Measurements from ENCODE around the gene AKAP13. TPM values are rescaled to one million over a fixed set of nuclear protein-coding genes. Genes with fewer than 3 reads are reported as not detected.

The AKAP13 gene, protein sequence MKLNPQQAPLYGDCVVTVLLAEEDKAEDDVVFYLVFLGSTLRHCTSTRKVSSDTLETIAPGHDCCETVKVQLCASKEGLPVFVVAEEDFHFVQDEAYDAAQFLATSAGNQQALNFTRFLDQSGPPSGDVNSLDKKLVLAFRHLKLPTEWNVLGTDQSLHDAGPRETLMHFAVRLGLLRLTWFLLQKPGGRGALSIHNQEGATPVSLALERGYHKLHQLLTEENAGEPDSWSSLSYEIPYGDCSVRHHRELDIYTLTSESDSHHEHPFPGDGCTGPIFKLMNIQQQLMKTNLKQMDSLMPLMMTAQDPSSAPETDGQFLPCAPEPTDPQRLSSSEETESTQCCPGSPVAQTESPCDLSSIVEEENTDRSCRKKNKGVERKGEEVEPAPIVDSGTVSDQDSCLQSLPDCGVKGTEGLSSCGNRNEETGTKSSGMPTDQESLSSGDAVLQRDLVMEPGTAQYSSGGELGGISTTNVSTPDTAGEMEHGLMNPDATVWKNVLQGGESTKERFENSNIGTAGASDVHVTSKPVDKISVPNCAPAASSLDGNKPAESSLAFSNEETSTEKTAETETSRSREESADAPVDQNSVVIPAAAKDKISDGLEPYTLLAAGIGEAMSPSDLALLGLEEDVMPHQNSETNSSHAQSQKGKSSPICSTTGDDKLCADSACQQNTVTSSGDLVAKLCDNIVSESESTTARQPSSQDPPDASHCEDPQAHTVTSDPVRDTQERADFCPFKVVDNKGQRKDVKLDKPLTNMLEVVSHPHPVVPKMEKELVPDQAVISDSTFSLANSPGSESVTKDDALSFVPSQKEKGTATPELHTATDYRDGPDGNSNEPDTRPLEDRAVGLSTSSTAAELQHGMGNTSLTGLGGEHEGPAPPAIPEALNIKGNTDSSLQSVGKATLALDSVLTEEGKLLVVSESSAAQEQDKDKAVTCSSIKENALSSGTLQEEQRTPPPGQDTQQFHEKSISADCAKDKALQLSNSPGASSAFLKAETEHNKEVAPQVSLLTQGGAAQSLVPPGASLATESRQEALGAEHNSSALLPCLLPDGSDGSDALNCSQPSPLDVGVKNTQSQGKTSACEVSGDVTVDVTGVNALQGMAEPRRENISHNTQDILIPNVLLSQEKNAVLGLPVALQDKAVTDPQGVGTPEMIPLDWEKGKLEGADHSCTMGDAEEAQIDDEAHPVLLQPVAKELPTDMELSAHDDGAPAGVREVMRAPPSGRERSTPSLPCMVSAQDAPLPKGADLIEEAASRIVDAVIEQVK (N-terminal part only)
- 1,000 to 10,000 TPM in 1 of 6 donors, 100 to 1,000 TPM in 5; 329 to 1,278 (median 748) TPM for total RNA-seq

DNA sequence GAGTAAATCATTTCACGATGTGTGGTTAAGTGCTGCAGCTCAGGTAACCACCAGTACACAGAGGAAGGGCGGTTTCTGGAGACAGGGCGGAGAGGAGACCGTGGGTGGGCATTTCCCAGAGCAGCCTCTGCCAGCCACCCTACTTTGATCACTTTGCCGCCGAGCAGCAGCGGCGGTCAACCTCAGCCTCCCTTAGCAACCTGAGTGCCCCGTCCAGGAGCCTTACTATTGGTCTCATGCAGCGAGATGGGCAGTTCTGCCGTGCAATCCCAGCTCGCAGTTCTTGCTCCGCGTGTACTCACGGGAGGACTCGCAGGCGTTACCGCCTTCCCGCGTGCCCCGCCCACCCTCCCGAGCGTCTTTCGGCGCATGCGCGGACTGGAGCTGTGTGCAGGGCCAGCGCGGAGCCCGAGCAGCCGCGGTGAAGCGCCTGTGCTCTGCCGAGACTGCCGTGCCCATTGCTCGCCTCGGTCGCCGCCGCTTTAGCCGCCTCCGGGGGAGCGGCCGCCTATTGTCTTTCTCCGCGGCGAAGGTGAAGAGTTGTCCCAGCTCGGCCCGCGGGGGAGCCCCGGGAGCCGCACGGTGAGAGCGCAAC lies at the start of gene AKAP13:
AKAP13 (plus strand) TSS at position 387 of the 595 bp plus-strand sequence. CDS start 105,118 bp downstream, outside the sequence.
- H3K4me1 ChIP-seq = peaks cover 20 to 41% (median 31%) of the 10 kb centered on the region in 4 donors
- TF ChIP-seq POLR2AphosphoS5 (IDR thresholded peaks at IDR 0.05) (peak; percentile 95 to 98), EP300 (IDR thresholded peaks at IDR 0.05) (no peak), POLR2A (IDR thresholded peaks at IDR 0.05) (peak in 3 of 4 donors; percentile 70 to 95 (median 86))
- TF ChIP-seq, protein P1, sequence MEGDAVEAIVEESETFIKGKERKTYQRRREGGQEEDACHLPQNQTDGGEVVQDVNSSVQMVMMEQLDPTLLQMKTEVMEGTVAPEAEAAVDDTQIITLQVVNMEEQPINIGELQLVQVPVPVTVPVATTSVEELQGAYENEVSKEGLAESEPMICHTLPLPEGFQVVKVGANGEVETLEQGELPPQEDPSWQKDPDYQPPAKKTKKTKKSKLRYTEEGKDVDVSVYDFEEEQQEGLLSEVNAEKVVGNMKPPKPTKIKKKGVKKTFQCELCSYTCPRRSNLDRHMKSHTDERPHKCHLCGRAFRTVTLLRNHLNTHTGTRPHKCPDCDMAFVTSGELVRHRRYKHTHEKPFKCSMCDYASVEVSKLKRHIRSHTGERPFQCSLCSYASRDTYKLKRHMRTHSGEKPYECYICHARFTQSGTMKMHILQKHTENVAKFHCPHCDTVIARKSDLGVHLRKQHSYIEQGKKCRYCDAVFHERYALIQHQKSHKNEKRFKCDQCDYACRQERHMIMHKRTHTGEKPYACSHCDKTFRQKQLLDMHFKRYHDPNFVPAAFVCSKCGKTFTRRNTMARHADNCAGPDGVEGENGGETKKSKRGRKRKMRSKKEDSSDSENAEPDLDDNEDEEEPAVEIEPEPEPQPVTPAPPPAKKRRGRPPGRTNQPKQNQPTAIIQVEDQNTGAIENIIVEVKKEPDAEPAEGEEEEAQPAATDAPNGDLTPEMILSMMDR (IDR thresholded peaks at IDR 0.05) = no peak
- H3K4me3 ChIP-seq = peak within 1 kb of the TSS; percentile 73 to 95 (median 92)
- no peaks in the 10 kb centered on the region for H3K36me3 ChIP-seq
- 0 to 1% methylated on average over 6 to 36 of the region's 54 CpGs for WGBS, 2 donors
- H3K9me3 ChIP-seq = no peaks in the 10 kb centered on the region
- H3K27ac ChIP-seq = peak within 1 kb of the TSS; percentile 91 to 96 (median 94)
- no peaks in the 10 kb centered on the region for H3K27me3 ChIP-seq
- ATAC-seq (ENCODE audit: low FRiP score in 2 of 2) (peak; percentile 96 to 97), DNase-seq (peak; percentile 95 to 99)

DNA sequence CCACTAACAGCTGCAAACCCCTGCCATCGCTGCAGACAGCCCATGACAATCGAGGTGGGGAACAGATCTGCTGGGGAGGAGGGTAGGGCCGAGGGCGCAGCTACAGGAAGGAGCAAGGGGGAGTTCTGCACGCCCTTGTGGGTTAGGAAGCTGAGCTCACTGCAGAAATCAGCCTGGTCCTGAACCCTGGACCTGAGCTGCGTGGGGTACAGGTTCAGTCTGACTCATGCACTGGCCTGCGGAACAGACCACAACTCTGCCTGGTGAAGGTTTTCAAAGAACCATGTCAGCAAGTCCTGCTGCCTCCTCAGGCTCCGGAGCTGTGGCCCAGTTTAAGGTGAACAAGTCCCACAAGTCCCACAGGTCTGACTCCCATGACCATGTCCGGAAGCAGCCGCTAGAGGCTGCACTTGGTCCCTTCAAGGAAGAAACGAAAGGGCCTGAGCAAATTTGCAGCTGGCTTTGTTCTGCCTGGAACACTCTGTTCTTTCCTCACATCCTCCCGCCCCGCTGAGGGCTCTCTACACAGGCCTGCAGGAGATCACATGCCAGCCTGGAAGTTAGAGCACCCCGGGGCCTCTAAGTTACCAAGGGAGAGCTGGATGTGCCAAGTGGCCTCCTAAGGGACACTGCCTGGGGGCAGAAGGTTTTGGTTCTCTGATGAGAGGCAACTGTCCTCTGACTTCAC lies 49.4 kb upstream of the AKAP13 start:
- Histone ChIP-seq H3K27ac (peak overlapping the region; percentile 87 to 96 (median 90)), H3K36me3 (no peaks in the 10 kb centered on the region), H3K9me3 (no peaks in the 10 kb centered on the region), H3K27me3 (no peaks in the 10 kb centered on the region), H3K4me1 (peaks cover 23 to 37% (median 29%) of the 10 kb centered on the region in 4 donors), H3K4me3 (no peak overlapping the region)
- WGBS, 2 donors = 25 to 42% methylated on average over 11 to 14 of the region's 14 CpGs
- peak in 1 of 2 donors; percentile 97 for DNase-seq
- ATAC-seq (ENCODE audit: low FRiP score in 2 of 2) = peak; percentile 93 to 96
- TF ChIP-seq EP300 (IDR thresholded peaks at IDR 0.05) (peak in 3 of 4 donors; percentile 66 to 99 (median 97)), POLR2A (IDR thresholded peaks at IDR 0.05) (peak in 1 of 4 donors; percentile 56), POLR2AphosphoS5 (IDR thresholded peaks at IDR 0.05) (peak; percentile 71 to 94)
- TF ChIP-seq, protein P1 (IDR thresholded peaks at IDR 0.05) = peak; percentile 73 to 91 (median 82)

DNA sequence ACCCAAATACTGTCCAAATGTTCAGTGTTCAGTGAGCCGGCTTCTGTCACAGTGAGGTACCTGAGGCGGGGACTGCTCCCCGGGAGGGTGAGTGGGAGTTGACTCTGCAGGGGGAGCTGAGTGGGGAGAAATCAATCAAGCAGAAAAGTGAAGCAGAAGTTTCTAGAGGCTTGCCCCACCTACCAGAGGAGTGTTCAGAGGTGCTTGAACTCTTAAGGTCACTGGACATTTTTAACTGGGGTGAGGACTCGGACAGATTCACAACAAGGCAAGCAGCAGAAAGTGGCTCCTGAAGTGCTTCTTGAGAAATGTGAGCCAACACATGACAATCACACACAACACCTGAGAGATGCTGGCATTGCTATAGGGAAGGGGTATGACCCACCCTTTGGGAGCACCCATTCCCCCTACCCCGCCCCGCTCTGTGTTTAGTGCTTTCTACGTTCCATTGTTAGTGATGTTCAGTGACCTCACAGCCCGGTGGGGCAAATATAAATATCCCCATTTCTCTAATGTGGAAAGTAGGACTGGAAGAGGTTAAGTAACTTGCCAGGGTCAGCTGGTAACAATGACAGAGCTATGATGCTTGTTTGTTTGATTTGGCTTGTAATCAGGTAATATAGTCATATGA lies 48.6 kb upstream of the AKAP13 start:
- H3K4me3 ChIP-seq = no peak overlapping the region
- H3K27ac ChIP-seq = peak overlapping the region; percentile 87 to 96 (median 90)
- WGBS, 2 donors = 78 to 85% methylated on average over 8 of the region's 8 CpGs
- DNase-seq = peak in 1 of 2 donors; percentile 76
- H3K4me1 ChIP-seq = peaks cover 23 to 37% (median 29%) of the 10 kb centered on the region in 4 donors
- TF ChIP-seq POLR2AphosphoS5 (IDR thresholded peaks at IDR 0.05) (peak in 1 of 2 donors; percentile 6), EP300 (IDR thresholded peaks at IDR 0.05) (peak in 3 of 4 donors; percentile 25 to 85 (median 56))
- TF ChIP-seq, protein P1 (IDR thresholded peaks at IDR 0.05) = no peak
- H3K27me3 ChIP-seq = no peaks in the 10 kb centered on the region
- peak; percentile 30 to 90 for ATAC-seq (ENCODE audit: low FRiP score in 2 of 2)
- no peaks in the 10 kb centered on the region for H3K36me3 ChIP-seq
- H3K9me3 ChIP-seq = no peaks in the 10 kb centered on the region
